ENCODE measurements around the gene TNNT3. TPM values are rescaled to one million over a fixed set of nuclear protein-coding genes. Genes with fewer than 3 reads are reported as not detected.

Gene TNNT3
- total RNA-seq, 1 experiment from 2014 or later: 0.71 TPM

- no peak overlapping the region for H2AFZ ChIP-seq (ENCODE audit: low read depth, low read length, poor library complexity, severe bottlenecking)
- H3K79me2 ChIP-seq (ENCODE audit: insufficient read depth, low read length): no peaks in the 10 kb centered on the region
- H3K9ac ChIP-seq (ENCODE audit: low read length): no peak overlapping the region
- ChIA-PET POLR2A (no interaction called here), CTCF (no interaction called here), RAD21 (ENCODE audit: low non-redundant PET in 1 of 2, low total read pairs in 2 of 2, uncharacterized antibody in 2 of 2, unreplicated experiment in 2 of 2) (no interaction called here)
- no peak overlapping the region for H3K4me2 ChIP-seq (ENCODE audit: low read length)
- ATAC-seq (no peak), DNase-seq (ENCODE audit: low read depth, low spot score) (no peak)
- no peaks in the 10 kb centered on the region for H3K4me1 ChIP-seq (ENCODE audit: control insufficient read depth in 1 of 2, insufficient read depth in 2 of 2, low read length in 2 of 2)
- no peak for TF ChIP-seq FOSL1 (IDR thresholded peaks at IDR 0.05; ENCODE audit: low read depth)
- no peaks in the 10 kb centered on the region for H3K36me3 ChIP-seq (ENCODE audit: control insufficient read depth in 1 of 2, insufficient read depth in 2 of 2, low read length in 2 of 2)
- H4K20me1 ChIP-seq (ENCODE audit: insufficient read depth): no peaks in the 10 kb centered on the region
- intact Hi-C loops (cut with micrococcal nuclease): no loop called here
- no peak overlapping the region for H3K4me3 ChIP-seq (replicated peaks in 1 of 2; ENCODE audit: low read depth in 1 of 2, low read length in 2 of 2)
- no peaks in the 10 kb centered on the region for H3K9me2 ChIP-seq (ENCODE audit: insufficient read depth)
- H3K27me3 ChIP-seq (ENCODE audit: insufficient read depth, low read length): no peaks in the 10 kb centered on the region
- BruUV-seq (replicated peaks): no TSS peak
- no peak overlapping the region for H3K27ac ChIP-seq (ENCODE audit: low read depth, low read length)
- no peaks in the 10 kb centered on the region for H3K9me3 ChIP-seq (ENCODE audit: control insufficient read depth in 1 of 2, insufficient read depth in 1 of 2, low read depth in 1 of 2, low read length in 2 of 2)
Observed at GRCh38 chr11:1908618-1909017, 10.9 kb upstream of the TNNT3 start.

- H4K20me1 ChIP-seq (ENCODE audit: insufficient read depth): no peaks in the 10 kb centered on the region
- TF ChIP-seq TCF7L2 (IDR thresholded peaks at IDR 0.05; ENCODE audit: borderline replicate concordance, extremely low read depth, insufficient read depth, insufficient read length): no peak
- TF ChIP-seq ELF1 (IDR thresholded peaks at IDR 0.05; ENCODE audit: borderline replicate concordance, low read depth): no peak
- no peak for TF ChIP-seq ATF3 (IDR thresholded peaks at IDR 0.05)
- no peak for TF ChIP-seq JUND (IDR thresholded peaks at IDR 0.05)
- TF ChIP-seq MAX (IDR thresholded peaks at IDR 0.05): no peak
- TF ChIP-seq POLR2A (IDR thresholded peaks at IDR 0.05; ENCODE audit: borderline replicate concordance, extremely low read depth, insufficient read depth, insufficient read length): no peak
- no peak for TF ChIP-seq EGR1 (IDR thresholded peaks at IDR 0.05; ENCODE audit: low read depth)
- TF ChIP-seq ZNF274 (IDR thresholded peaks at IDR 0.05; ENCODE audit: low read depth, low read length): no peak
- TF ChIP-seq RAD21 (IDR thresholded peaks at IDR 0.05; ENCODE audit: low read depth): no peak
- no peak for TF ChIP-seq POLR2AphosphoS5 (IDR thresholded peaks at IDR 0.05; ENCODE audit: low read depth, low read length)
- TF ChIP-seq CBX3 (IDR thresholded peaks at IDR 0.05; ENCODE audit: low read depth): no peak
- TF ChIP-seq FOSL1 (IDR thresholded peaks at IDR 0.05; ENCODE audit: low read depth): no peak
- no peak for TF ChIP-seq REST (IDR thresholded peaks at IDR 0.05; ENCODE audit: low read depth)
- no peak for TF ChIP-seq EZH2phosphoT487 (IDR thresholded peaks at IDR 0.05; ENCODE audit: borderline replicate concordance)
- no peak for TF ChIP-seq EZH2 (IDR thresholded peaks at IDR 0.05)
- TF ChIP-seq ZBTB33 (IDR thresholded peaks at IDR 0.05; ENCODE audit: extremely low read depth, insufficient replicate concordance, low read length): no peak
- no peak for TF ChIP-seq ZFX (IDR thresholded peaks at IDR 0.05)
- no peak for TF ChIP-seq SP1 (IDR thresholded peaks at IDR 0.05; ENCODE audit: low read depth)
- POLR2A ChIA-PET: no interaction called here
Observed at GRCh38 chr11:1909524-1909923, 10.0 kb upstream of the TNNT3 start.

More at GRCh38 chr11:1909524-1909923, 10.0 kb upstream of the TNNT3 start:
- Histone ChIP-seq H3K27me3 (ENCODE audit: insufficient read depth, low read length) (no peaks in the 10 kb centered on the region), H2AFZ (ENCODE audit: low read depth, low read length, poor library complexity, severe bottlenecking) (no peak overlapping the region), H3K4me3 (replicated peaks in 1 of 2; ENCODE audit: low read depth in 1 of 2, low read length in 2 of 2) (no peak overlapping the region), H3K79me2 (ENCODE audit: insufficient read depth, low read length) (no peaks in the 10 kb centered on the region), H3K27ac (ENCODE audit: low read depth, low read length) (no peak overlapping the region), H3K4me2 (ENCODE audit: low read length) (no peak overlapping the region), H3K36me3 (ENCODE audit: control insufficient read depth in 1 of 2, insufficient read depth in 2 of 2, low read length in 2 of 2) (no peaks in the 10 kb centered on the region), H3K4me1 (ENCODE audit: control insufficient read depth in 1 of 2, insufficient read depth in 2 of 2, low read length in 2 of 2) (no peaks in the 10 kb centered on the region), H3K9me2 (ENCODE audit: insufficient read depth) (no peaks in the 10 kb centered on the region), H3K9me3 (ENCODE audit: control insufficient read depth in 1 of 2, insufficient read depth in 1 of 2, low read depth in 1 of 2, low read length in 2 of 2) (no peaks in the 10 kb centered on the region), H3K9ac (ENCODE audit: low read length) (no peak overlapping the region)
- BruUV-seq (replicated peaks): no TSS peak
- ATAC-seq (no peak), DNase-seq (ENCODE audit: low read depth, low spot score) (no peak)
- intact Hi-C loops (cut with micrococcal nuclease): no loop called here
- CTCF ChIA-PET: no interaction called here
- RAD21 ChIA-PET (ENCODE audit: low non-redundant PET in 1 of 2, low total read pairs in 2 of 2, uncharacterized antibody in 2 of 2, unreplicated experiment in 2 of 2): no interaction called here
